NCI-H82 (cell line): ENCODE results near the gene PTPRCAP.

Source experiments
- DNase-seq: peaks from one replicate; lab custom pipeline; 2025; lab: John Stamatoyannopoulos, UW

PTPRCAP gene

GRCh38 chr11:67423891-67424613 is 13.4 kb downstream of the PTPRCAP start:
- DNase-seq, result no peak

- no peak for DNase-seq
These were observed 14.0 kb downstream of the PTPRCAP start for GRCh38 chr11:67423466-67423865.

- DNase-seq, result peak; percentile 16
These were observed 14.6 kb downstream of the PTPRCAP start for GRCh38 chr11:67422891-67423290.

- no peak for DNase-seq
These were observed 16.0 kb downstream of the PTPRCAP start for GRCh38 chr11:67421430-67422031.

GRCh38 chr11:67420646-67421429 is 16.6 kb downstream of the PTPRCAP start:
- DNase-seq, result peak; percentile 94

GRCh38 chr11:67420147-67420645 is 17.3 kb downstream of the PTPRCAP start:
- DNase-seq, result peak; percentile 45

GRCh38 chr11:67419325-67420049 is 18.0 kb downstream of the PTPRCAP start:
- no peak for DNase-seq

- no peak for DNase-seq
These were observed 18.8 kb downstream of the PTPRCAP start for GRCh38 chr11:67418476-67419281.

GRCh38 chr11:67417425-67417824 is 20.1 kb downstream of the PTPRCAP start:
- no peak for DNase-seq

GRCh38 chr11:67416416-67417335 is 20.8 kb downstream of the PTPRCAP start:
- DNase-seq, result no peak

GRCh38 chr11:67415501-67416304 is 21.8 kb downstream of the PTPRCAP start, which contains the start of gene CARNS1:
TSS of gene CARNS1 (plus strand) at chr11:67415678. CDS start at chr11:67416200, 522 bp downstream.
- no peak for DNase-seq

GRCh38 chr11:67413266-67413849 is 24.1 kb downstream of the PTPRCAP start:
- DNase-seq, result no peak

GRCh38 chr11:67412495-67413179 is 24.8 kb downstream of the PTPRCAP start:
- DNase-seq, result no peak

- DNase-seq, result no peak
These were observed 25.7 kb downstream of the PTPRCAP start for GRCh38 chr11:67411785-67412152.

- no peak for DNase-seq
These were observed 26.3 kb downstream of the PTPRCAP start for GRCh38 chr11:67410984-67411784.

GRCh38 chr11:67410369-67410831 is 27.1 kb downstream of the PTPRCAP start:
- no peak for DNase-seq

GRCh38 chr11:67409781-67410368 is 27.6 kb downstream of the PTPRCAP start:
- DNase-seq, result peak; percentile 58
